D721Med (cell line): Measurements from ENCODE around the gene IRX1.

Experiments
- DNase-seq: peaks from one replicate; pipeline ENCODE4 v3.0.0; 2011; ENCODE audit warnings: low spot score; ENCODE audit not compliant: insufficient read length
- FAIRE-seq: peaks from 2 replicates; lab custom pipeline; 2011; peaks lifted over from hg19 to GRCh38; lab: Jason Lieb, UNC
- TF ChIP-seq, protein P1 (sequence below): IDR thresholded peaks from 2 replicates; pipeline ENCODE4 v1.5.1; 2012; ENCODE audit warnings: mild to moderate bottlenecking, control low read depth; ENCODE audit not compliant: insufficient read depth; ENCODE audit errors: missing control alignments

IRX1 gene

DNA sequence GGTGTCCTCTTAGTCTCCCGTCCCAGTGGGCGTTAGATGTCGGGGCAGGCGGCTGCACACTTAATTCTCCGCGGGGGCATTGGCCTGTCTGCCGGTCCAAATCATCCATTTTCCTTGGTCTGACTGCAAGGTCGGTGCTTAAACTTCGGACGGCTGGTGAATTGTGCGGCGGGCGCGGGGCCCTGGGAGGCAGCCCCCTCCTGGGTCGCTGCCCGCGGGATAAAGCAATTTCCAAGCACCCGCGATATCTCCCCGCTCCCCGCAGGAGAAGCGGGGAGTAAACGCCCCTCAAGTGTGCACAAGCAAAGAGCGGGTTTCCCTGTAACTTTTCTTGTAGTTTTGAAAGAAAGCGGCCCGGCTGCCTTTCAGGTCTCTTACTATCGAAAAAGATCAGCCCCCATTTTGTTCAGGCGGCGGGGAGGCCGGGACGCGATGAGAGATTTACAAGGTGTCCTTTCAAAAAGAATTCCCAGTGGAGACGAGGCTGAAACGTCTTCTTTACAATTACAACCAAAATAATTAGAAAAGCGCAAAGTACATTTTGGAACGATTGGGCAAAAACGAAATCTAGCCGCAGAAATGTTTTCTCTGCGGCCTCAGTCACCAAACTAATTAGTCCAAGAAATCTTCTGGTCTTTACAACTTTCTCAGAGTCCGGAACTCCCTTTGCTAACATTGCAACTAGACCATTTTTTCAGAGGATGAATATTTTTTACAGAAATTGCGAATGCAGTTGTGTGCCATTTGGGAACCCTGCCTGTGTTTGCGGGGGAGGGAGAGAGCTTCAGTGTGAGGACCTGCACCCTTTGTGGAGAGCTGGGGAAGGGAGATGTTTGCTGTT, 1.8 kb downstream of the IRX1 start:
- TF ChIP-seq, protein P1, sequence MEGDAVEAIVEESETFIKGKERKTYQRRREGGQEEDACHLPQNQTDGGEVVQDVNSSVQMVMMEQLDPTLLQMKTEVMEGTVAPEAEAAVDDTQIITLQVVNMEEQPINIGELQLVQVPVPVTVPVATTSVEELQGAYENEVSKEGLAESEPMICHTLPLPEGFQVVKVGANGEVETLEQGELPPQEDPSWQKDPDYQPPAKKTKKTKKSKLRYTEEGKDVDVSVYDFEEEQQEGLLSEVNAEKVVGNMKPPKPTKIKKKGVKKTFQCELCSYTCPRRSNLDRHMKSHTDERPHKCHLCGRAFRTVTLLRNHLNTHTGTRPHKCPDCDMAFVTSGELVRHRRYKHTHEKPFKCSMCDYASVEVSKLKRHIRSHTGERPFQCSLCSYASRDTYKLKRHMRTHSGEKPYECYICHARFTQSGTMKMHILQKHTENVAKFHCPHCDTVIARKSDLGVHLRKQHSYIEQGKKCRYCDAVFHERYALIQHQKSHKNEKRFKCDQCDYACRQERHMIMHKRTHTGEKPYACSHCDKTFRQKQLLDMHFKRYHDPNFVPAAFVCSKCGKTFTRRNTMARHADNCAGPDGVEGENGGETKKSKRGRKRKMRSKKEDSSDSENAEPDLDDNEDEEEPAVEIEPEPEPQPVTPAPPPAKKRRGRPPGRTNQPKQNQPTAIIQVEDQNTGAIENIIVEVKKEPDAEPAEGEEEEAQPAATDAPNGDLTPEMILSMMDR = no peak
- FAIRE-seq (no peak), DNase-seq (no peak)

DNA sequence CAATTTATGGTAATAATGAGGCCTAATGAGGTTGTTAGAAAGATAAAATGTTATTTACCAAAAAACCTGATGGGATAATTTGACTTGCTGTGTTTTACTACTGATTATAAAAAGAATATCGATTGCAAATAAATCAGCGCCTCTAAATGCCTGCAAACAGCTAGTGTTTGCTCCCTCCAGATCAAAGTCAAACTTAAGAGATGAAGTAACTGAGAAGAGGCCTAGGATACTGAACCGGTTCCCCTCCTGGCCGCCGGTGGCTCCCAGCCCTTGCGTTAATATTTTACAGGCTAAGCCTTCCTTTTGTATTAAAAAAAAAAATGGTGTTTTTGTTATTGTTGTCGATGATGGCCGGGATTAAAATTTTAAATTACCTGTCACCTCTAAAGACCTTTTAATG, 2.6 kb downstream of the IRX1 start:
- TF ChIP-seq, protein P1 = no peak
- FAIRE-seq (no peak), DNase-seq (no peak)

DNA sequence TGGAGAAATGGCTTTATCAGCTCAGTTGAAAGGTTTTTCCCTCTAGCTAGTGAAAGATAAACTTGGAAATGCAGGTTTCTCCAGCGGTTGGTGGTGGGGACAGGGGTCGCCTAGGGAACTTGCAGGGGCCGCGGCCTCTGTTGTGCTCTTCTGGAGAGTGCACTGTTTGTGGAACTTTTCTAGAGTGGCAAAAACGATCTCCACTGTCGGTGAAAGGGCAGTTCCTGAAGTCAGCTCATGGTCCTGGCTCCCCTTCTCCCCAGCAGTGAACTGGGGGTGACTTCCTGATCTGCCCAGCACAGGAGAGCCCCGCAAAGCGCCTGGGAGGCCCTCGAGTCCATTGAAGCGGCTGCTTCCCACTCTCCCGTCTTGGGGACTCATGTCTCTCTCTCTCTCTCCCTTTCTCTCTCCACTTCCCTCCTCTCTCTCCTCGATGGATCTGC, 3.2 kb downstream of the IRX1 start:
- FAIRE-seq = no peak
- TF ChIP-seq, protein P1 = no peak

DNA sequence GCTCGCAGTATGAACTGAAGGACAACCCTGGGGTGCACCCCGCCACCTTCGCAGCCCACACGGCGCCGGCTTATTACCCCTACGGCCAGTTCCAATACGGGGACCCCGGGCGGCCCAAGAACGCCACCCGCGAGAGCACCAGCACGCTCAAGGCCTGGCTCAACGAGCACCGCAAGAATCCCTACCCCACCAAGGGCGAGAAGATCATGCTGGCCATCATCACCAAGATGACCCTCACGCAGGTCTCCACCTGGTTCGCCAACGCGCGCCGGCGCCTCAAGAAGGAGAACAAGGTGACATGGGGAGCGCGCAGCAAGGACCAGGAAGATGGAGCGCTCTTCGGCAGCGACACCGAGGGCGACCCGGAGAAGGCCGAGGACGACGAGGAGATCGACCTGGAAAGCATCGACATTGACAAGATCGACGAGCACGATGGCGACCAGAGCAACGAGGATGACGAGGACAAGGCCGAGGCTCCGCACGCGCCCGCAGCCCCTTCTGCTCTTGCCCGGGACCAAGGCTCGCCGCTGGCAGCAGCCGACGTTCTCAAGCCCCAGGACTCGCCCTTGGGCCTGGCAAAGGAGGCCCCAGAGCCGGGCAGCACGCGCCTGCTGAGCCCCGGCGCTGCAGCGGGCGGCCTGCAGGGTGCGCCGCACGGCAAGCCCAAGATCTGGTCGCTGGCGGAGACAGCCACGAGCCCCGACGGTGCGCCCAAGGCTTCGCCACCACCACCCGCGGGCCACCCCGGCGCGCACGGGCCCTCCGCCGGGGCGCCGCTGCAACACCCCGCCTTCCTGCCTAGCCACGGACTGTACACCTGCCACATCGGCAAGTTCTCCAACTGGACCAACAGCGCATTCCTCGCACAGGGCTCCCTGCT, 3.8 kb downstream of the IRX1 start:
- no peak for DNase-seq
- TF ChIP-seq, protein P1 = no peak

More for the DNA sequence above, 3.2 kb downstream of the IRX1 start:
- no peak for DNase-seq

DNA sequence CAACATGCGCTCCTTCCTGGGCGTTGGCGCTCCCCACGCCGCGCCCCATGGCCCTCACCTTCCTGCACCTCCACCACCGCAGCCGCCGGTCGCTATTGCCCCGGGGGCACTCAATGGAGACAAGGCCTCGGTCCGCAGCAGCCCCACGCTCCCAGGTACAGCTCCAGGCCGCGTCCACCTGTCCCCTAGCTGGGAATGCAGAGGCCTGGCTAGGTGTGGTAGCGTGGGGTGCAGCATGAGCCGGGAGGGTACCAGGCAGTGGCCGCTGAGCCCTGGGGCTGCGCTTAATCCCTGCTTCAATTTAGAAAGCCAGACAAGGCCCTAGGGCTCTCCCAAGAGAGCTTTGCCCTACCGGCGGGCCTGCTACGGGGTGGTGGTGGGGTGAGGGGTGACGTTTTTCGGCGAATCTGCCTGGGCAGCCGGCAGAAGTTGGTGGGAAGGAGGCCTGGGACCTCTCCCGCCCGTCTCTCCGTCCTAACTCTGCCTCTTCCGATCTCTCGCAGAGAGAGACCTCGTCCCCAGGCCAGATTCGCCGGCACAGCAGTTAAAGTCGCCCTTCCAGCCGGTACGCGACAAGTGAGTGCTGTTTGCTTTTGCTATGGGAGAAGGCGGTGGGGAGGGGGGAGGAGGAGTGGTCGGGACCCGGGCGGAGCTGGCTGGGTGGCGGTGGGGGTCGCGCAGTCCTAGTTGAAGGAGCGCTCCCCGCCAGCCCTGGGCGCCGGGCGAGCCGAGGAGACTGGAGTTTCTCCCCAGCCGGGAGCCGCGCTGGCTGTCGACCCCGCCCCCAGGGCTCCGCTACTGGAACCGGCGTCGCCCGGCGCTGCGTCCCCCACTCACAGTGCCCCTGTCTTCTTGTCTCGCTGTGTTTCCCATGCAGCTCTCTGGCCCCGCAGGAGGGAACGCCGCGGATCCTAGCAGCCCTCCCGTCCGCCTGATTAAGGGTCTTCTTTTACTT, 4.8 kb downstream of the IRX1 start:
- DNase-seq (no peak), FAIRE-seq (no peak)
- TF ChIP-seq, protein P1 = no peak

More for the DNA sequence above, 3.8 kb downstream of the IRX1 start:
- FAIRE-seq = no peak

DNA sequence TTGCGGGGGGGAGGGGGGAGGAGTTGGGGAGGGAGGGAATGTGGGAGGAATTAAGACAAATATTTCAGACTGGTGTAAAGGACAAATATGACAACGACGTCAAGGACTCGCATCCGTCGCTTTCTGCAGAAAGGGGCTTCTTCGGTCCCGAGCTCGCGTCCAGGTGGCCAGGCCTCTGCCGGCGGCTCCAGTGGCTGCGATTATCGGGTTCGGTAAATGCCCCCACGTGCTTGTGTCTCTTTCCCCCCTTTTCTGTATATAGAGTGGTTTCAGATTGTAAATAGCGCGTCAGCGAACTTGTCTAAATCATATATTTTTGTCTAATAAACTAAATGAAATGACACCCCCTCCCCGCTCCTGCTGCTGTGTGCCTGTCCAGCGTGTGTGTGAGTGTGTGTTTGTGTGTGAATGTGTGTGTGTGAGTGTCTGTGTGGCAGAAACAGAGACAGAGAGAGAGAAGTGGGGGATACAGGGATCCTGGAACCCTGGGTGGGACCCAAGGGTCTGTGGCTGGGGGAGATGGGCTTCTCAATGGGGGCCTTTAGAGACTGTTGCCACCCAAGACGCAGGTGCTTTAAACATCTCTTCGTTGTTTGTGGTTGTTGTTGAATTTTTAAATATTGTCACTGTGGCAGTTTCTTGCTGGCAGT, 5.6 kb downstream of the IRX1 start:
- no peak for DNase-seq
- no peak for FAIRE-seq
- TF ChIP-seq, protein P1 = no peak
